ENCODE measurements around the gene CPED1. TPM values are rescaled to one million over a fixed set of nuclear protein-coding genes. Genes with fewer than 3 reads are reported as not detected.
"Not testable (repeated sequence)": the region's sequence is repeated elsewhere in the genome, so short reads cannot be mapped to it uniquely, and the experiment has no call there.

CPED1 gene
- total RNA-seq, 1 donor from 2014 or later: 0.09 TPM

DNA sequence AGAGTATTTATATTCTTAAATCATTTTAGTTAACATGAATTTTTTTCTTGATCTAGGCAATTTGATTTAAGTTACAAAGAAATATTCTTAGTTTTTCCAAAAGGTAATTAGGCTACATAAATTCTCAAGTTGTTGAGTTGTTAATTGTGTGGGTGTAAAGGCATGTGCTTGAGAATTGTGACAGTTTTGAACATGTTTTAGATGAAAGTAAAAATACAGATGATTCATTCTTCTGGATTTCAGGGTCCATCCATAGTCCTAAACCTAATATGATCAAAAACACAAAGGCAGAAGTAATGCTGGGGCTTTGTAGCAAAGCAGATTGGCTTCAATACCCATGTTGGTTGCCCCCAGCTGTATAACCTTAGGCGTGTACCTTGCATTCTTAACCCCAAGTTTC, 127.9 kb downstream of the CPED1 start:
- Mint-ChIP-seq H3K36me3 (ENCODE audit: low read depth) (no peaks in the 10 kb centered on the region), H3K27ac (no peak overlapping the region)
- CTCF ChIA-PET: no interaction called here

DNA sequence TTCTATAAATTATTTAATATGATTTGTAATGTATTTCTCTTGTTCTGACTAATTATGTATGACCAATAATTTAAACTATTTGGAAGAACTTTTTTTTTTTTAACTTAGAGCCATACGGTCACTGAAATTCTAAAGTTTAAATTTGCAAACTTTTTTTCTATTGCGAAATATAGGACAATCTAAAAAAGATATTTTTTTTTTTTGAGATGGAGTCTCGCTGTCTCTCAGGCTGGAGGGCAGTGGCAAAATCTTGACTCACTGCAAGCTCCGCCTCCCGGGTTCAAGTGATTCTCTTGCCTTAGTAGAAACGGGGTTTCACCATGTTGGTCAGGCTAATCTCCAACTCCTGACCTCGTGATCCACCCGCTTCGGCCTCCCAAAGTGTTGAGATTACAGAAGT, 130.5 kb downstream of the CPED1 start:
- CTCF ChIA-PET: no interaction called here
- intact Hi-C loops (cut with micrococcal nuclease): no loop called here

More for the DNA sequence above, 127.9 kb downstream of the CPED1 start:
- ATAC-seq (ENCODE audit: low read depth) (no peak), DNase-seq (no peak)
- Mint-ChIP-seq H3K4me1 (no peaks in the 10 kb centered on the region), H3K4me3 (no peak overlapping the region), H3K27me3 (no peaks in the 10 kb centered on the region), H3K9me3 (no peaks in the 10 kb centered on the region)
- no peak for TF ChIP-seq CTCF (IDR thresholded peaks at IDR 0.05)
- intact Hi-C loops (cut with micrococcal nuclease): no loop called here
- POLR2A ChIA-PET: no interaction called here

DNA sequence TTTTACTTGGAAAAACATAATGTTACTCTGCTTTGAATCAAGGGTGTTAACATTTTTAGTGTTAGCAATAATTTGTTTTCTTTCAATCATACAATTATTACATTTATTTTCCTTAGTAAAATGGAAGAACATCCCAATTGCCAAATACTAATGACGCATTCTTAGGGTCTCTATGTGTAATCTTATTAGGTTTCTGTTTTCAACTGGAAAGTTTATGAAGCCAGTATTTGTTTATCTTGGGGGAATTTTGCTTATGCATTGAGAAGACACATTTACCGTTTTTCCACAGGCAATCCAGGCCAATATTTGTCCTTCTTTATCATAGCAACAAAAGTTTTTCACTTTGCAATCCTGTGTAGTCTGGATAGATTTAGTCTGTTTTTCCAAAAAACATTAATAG, 134.5 kb downstream of the CPED1 start:
- Mint-ChIP-seq H3K27me3 (no peaks in the 10 kb centered on the region), H3K4me1 (peaks cover under 1% of the 10 kb centered on the region), H3K27ac (no peak overlapping the region), H3K4me3 (no peak overlapping the region), H3K36me3 (ENCODE audit: low read depth) (peaks cover 6% of the 10 kb centered on the region), H3K9me3 (no peaks in the 10 kb centered on the region)
- DNase-seq (no peak), ATAC-seq (ENCODE audit: low read depth) (no peak)
- intact Hi-C loops (cut with micrococcal nuclease): no loop called here
- no peak for TF ChIP-seq CTCF (IDR thresholded peaks at IDR 0.05)
- CTCF ChIA-PET: interaction anchor here (1.0 kb wide), 1 partner anchor 214 kb away, joined by 3 read pairs; no protein-coding TSS in a partner anchor
- POLR2A ChIA-PET: no interaction called here

More for the DNA sequence above, 130.5 kb downstream of the CPED1 start:
- Mint-ChIP-seq H3K4me1 (no peaks in the 10 kb centered on the region), H3K4me3 (no peak overlapping the region), H3K9me3 (no peaks in the 10 kb centered on the region), H3K27ac (no peak overlapping the region), H3K27me3 (no peaks in the 10 kb centered on the region), H3K36me3 (ENCODE audit: low read depth) (no peaks in the 10 kb centered on the region)
- no peak for ATAC-seq (ENCODE audit: low read depth)
- DNase-seq: no peak
- POLR2A ChIA-PET: no interaction called here
- TF ChIP-seq CTCF (IDR thresholded peaks at IDR 0.05): no peak

- ATAC-seq (ENCODE audit: low read depth); H3K27ac Mint-ChIP-seq; POLR2A ChIA-PET; H3K36me3 Mint-ChIP-seq (ENCODE audit: low read depth); DNase-seq; H3K4me3 Mint-ChIP-seq; H3K9me3 Mint-ChIP-seq; H3K27me3 Mint-ChIP-seq; H3K4me1 Mint-ChIP-seq: not testable (repeated sequence)
- CTCF ChIA-PET: interaction anchor here (1.6 to 4.5 kb wide), 2 partner anchors 212 to 869 kb away, joined by 4 to 30 read pairs; no protein-coding TSS in a partner anchor
- intact Hi-C loops (cut with micrococcal nuclease): loop anchor here (5.0 kb wide), 1 partner anchor 37 kb away; no protein-coding TSS in a partner anchor
Measured at GRCh38 chr7:121125454-121125853, 136.9 kb downstream of the CPED1 start.

DNA sequence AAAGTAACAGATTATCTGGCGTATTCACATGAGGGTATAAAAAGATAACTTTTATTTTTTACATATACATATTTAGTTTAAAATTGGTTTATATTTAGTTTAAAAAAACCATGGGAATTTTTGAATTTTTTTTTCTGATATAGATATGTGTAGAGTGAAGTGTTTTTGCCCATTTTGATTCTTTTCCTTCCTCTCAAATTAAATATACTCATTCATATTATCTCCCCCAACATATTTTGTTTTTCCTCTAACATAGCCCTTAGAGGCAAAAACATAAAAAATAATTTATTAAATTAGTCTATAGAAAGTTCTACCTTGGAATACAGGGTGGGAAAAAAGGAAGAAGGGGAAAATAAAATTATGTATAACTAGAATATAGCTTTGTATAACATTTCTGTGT, 137.7 kb downstream of the CPED1 start:
- DNase-seq: no peak
- no peak for ATAC-seq (ENCODE audit: low read depth)
- no peak for TF ChIP-seq CTCF (IDR thresholded peaks at IDR 0.05)
- ChIA-PET CTCF (interaction anchor here (1.6 to 4.5 kb wide), 3 partner anchors 211 to 868 kb away, joined by 4 to 30 read pairs (median 5); no protein-coding TSS in a partner anchor), POLR2A (interaction anchor here (0.7 kb wide), 1 partner anchor 204 kb away, joined by 3 read pairs; no protein-coding TSS in a partner anchor)
- H3K27ac Mint-ChIP-seq: no peak overlapping the region
- H3K36me3 Mint-ChIP-seq (ENCODE audit: low read depth): peaks cover 6% of the 10 kb centered on the region
- no peak overlapping the region for H3K4me3 Mint-ChIP-seq
- no peaks in the 10 kb centered on the region for H3K9me3 Mint-ChIP-seq
- H3K4me1 Mint-ChIP-seq: peaks cover 11% of the 10 kb centered on the region
- intact Hi-C loops (cut with micrococcal nuclease): loop anchor here (1.0 to 5.0 kb wide), 3 partner anchors 36 to 869 kb away; no protein-coding TSS in a partner anchor
- no peaks in the 10 kb centered on the region for H3K27me3 Mint-ChIP-seq
